Stomach (tissue), 9 donors: ENCODE data around the gene ITPR2. TPM values are rescaled to one million over a fixed set of nuclear protein-coding genes. Genes with fewer than 3 reads are reported as not detected.
A peak's percentile ranks its signal among the peaks of the same experiment; 100 is the strongest.

Source experiments
- DNase-seq, 2 donors: peaks; one replicate each; pipeline versions ENCODE4 v3.0.0 to v3.0.0-alpha.2; 2013 to 2019
- H3K27ac ChIP-seq, 5 donors: fragments of 200-600 bp in 4 of 5; sonication (generic) in 4 of 5; one replicate each; pipeline ENCODE4 v1.5.1; 2013 to 2019; ENCODE audit warnings: mild to moderate bottlenecking in 1 of 5, moderate library complexity in 1 of 5
- H3K27me3 ChIP-seq, 3 donors: fragments of 200-600 bp; sonication (generic); one replicate each; pipeline ENCODE4 v1.5.1; 2017 to 2019; ENCODE audit warnings: mixed run types in 1 of 3
- H3K36me3 ChIP-seq, 4 donors: fragments of 200-600 bp; sonication (generic); 1 replicate in 3 of 4; 2 replicates in 1 of 4; pipeline ENCODE4 v1.5.1; 2016 to 2019
- H3K4me1 ChIP-seq, 4 donors: fragments of 200-600 bp; sonication (generic); one replicate each; pipeline ENCODE4 v1.5.1; 2016 to 2019
- H3K4me3 ChIP-seq, 4 donors: fragments of 200-600 bp; sonication (generic) in 3 of 4; one replicate each; pipeline ENCODE4 v1.5.1; 2016 to 2019; ENCODE audit warnings: mild to moderate bottlenecking in 1 of 4
- H3K9me3 ChIP-seq, 4 donors: fragments of 200-600 bp; sonication (generic); one replicate each; pipeline ENCODE4 v1.5.1; 2016 to 2019
- EP300 ChIP-seq: sonication (generic); formaldehyde crosslinking; IDR thresholded peaks from one replicate; pipeline ENCODE4 v1.6.1; 2017; ENCODE audit warnings: antibody characterized with exemption
- POLR2A ChIP-seq, 4 donors: fragments of 450-650 bp; IDR thresholded peaks; one replicate each; pipeline ENCODE4 v1.6.1; 2016; ENCODE audit warnings: antibody characterized with exemption in 4 of 4, control low read depth in 2 of 4, mild to moderate bottlenecking in 1 of 4, moderate library complexity in 1 of 4
- POLR2AphosphoS5 ChIP-seq, 3 donors: sonication (generic); formaldehyde crosslinking; IDR thresholded peaks; one replicate each; pipeline ENCODE4 v1.6.1; 2016; ENCODE audit warnings: antibody characterized with exemption in 3 of 3
- WGBS, 5 donors: extraction: QIAGEN DNeasy Blood & Tissue Kit in 3 of 5; methylation state at CpG; one replicate each; pipeline versions ENCODE4 v1.1.5 to v1.1.7; 2013 to 2018; 5-methylcytosine and 5-hydroxymethylcytosine counted together
- intact Hi-C: fragments of 100-400 bp; cut with DNase I; formaldehyde crosslinking; loops from one replicate; pipeline ENCODE4 v1.15.1; 2023; ENCODE audit warnings: low total_unique reads
- polyA plus RNA-seq, 3 donors: library from polyadenylated mRNA; stranded (reverse); fragments of 200-250 nt; gene quantifications; one replicate each; pipeline ENCODE4 v1.2.3, GENCODE V29; 2013
- total RNA-seq, 5 donors: library from RNA; depleted of rRNA; stranded (reverse); fragments of >200 nt; gene quantifications; one replicate each; pipeline versions ENCODE4 v1.1.0 to v1.2.3, GENCODE V29; 2014 to 2016
- TF ChIP-seq, protein P1 (sequence below), 7 experiments: fragments of 450-650 bp in 4 of 7; fragments of 200-600 bp in 3 of 7; sonication (generic) in 3 of 7; IDR thresholded peaks; one replicate each; pipeline ENCODE4 v1.5.1; 2016 to 2019; ENCODE audit warnings: antibody characterized with exemption in 7 of 7, control low read depth in 2 of 7, mild to moderate bottlenecking in 1 of 7
- donor health status: healthy with polysubstance abuse.
- donor health status: Bipolar disorder and iron deficiency.
- donor health status: healthy.

The ITPR2 gene
- total and polyA plus RNA-seq, 8 donors, result 1.4 to 172 (median 23.4) TPM

GRCh38 chr12:26692407-26692806, 140.6 kb downstream of the ITPR2 start:
- H3K27me3 ChIP-seq, result no peaks in the 10 kb centered on the region
- TF ChIP-seq POLR2AphosphoS5 (IDR thresholded peaks at IDR 0.05) (no peak), EP300 (no peak), POLR2A (IDR thresholded peaks at IDR 0.05) (no peak)
- TF ChIP-seq, protein P1, sequence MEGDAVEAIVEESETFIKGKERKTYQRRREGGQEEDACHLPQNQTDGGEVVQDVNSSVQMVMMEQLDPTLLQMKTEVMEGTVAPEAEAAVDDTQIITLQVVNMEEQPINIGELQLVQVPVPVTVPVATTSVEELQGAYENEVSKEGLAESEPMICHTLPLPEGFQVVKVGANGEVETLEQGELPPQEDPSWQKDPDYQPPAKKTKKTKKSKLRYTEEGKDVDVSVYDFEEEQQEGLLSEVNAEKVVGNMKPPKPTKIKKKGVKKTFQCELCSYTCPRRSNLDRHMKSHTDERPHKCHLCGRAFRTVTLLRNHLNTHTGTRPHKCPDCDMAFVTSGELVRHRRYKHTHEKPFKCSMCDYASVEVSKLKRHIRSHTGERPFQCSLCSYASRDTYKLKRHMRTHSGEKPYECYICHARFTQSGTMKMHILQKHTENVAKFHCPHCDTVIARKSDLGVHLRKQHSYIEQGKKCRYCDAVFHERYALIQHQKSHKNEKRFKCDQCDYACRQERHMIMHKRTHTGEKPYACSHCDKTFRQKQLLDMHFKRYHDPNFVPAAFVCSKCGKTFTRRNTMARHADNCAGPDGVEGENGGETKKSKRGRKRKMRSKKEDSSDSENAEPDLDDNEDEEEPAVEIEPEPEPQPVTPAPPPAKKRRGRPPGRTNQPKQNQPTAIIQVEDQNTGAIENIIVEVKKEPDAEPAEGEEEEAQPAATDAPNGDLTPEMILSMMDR (IDR thresholded peaks at IDR 0.05), result no peak
- WGBS, 5 donors, result 84 to 89% (median 85%) methylated on average over 4 of the region's 4 CpGs
- no peak overlapping the region for H3K4me3 ChIP-seq
- intact Hi-C loops, result no loop called here
- H3K36me3 ChIP-seq, result peaks cover 0 to 34% (median 20%) of the 10 kb centered on the region in 4 donors
- DNase-seq, result no peak
- no peak overlapping the region for H3K27ac ChIP-seq
- no peaks in the 10 kb centered on the region for H3K4me1 ChIP-seq
- H3K9me3 ChIP-seq, result no peaks in the 10 kb centered on the region

DNA sequence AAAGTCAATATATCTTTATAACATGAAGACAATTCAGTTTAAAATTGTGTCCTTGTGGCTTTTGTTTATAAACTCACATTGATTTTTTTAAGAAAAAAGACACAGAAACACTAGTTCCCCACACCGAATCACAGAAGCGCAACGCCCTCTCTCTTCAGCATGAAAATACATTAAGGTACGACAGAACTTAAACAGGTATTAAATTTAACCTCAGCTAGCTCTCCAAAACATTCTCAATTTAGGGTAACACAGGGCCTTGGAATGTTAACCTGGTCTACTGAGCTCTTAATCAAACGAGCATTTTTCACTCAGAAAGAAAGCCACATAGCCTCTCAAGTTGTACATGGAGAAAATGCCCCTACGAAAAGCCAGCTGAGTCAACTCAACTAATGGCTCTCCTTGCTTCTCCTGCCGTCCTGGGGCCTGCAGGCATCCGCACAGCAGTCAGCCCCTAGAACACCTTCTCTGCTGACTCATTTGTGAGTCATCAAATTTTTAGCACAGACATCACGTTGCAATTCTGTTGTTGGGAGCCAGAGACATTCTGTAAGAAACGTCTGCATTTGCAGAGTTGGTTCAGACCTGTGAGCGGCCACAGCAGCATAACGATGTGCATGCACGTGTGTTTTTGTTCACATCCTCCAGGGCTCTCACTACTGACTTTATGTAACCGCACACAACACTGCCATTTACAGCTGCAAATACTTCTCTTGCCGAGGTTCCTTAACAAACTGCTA, 141.6 kb downstream of the ITPR2 start:
- no peaks in the 10 kb centered on the region for H3K4me1 ChIP-seq
- no peaks in the 10 kb centered on the region for H3K27me3 ChIP-seq
- H3K36me3 ChIP-seq, result peaks cover 0 to 33% (median 15%) of the 10 kb centered on the region in 4 donors
- WGBS, 5 donors, result 74 to 84% (median 79%) methylated on average over 15 of the region's 15 CpGs
- DNase-seq, result peak in 1 of 2 donors; percentile 53
- intact Hi-C loops, result no loop called here
- H3K27ac ChIP-seq, result no peak overlapping the region
- H3K4me3 ChIP-seq, result no peak overlapping the region
- no peak for TF ChIP-seq POLR2A (IDR thresholded peaks at IDR 0.05)
- TF ChIP-seq, protein P1 (IDR thresholded peaks at IDR 0.05), result no peak
- TF ChIP-seq POLR2AphosphoS5 (IDR thresholded peaks at IDR 0.05), result peak in 1 of 3 donors; percentile 38
- TF ChIP-seq EP300, result no peak
- H3K9me3 ChIP-seq, result no peaks in the 10 kb centered on the region

DNA sequence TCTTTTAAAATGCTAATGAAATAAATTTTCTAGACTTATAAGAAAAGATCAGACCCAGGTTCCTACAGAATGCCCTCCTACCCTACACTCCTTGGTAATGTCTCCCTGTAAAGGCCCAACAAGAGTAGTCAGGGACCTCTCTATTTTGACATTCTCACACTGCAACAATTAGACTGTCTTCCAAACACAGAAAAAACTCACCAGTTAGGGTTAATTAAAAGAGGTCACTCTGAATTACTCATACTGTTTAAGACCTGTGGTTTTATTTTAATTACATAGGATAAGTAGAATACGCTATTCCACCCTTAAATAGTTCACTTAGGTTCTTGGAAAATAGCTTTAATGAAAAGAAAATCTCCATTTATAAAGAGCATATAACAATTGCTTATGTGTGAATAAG, 142.4 kb downstream of the ITPR2 start:
- H3K27me3 ChIP-seq, result no peaks in the 10 kb centered on the region
- WGBS, 5 donors, result 74 to 96% (median 88%) methylated on average over 1 of the region's 1 CpG
- peaks cover 0 to 29% (median 14%) of the 10 kb centered on the region in 4 donors for H3K36me3 ChIP-seq
- TF ChIP-seq, protein P1 (IDR thresholded peaks at IDR 0.05), result no peak
- TF ChIP-seq POLR2AphosphoS5 (IDR thresholded peaks at IDR 0.05) (no peak), EP300 (no peak), POLR2A (IDR thresholded peaks at IDR 0.05) (no peak)
- H3K27ac ChIP-seq, result no peak overlapping the region
- DNase-seq, result no peak
- H3K4me3 ChIP-seq, result no peak overlapping the region
- no peaks in the 10 kb centered on the region for H3K9me3 ChIP-seq
- no peaks in the 10 kb centered on the region for H3K4me1 ChIP-seq
- intact Hi-C loops, result no loop called here

- H3K4me3 ChIP-seq, result no peak overlapping the region
- H3K27ac ChIP-seq, result no peak overlapping the region
- TF ChIP-seq, protein P1 (IDR thresholded peaks at IDR 0.05), result no peak
- TF ChIP-seq POLR2A (IDR thresholded peaks at IDR 0.05) (no peak), EP300 (no peak), POLR2AphosphoS5 (IDR thresholded peaks at IDR 0.05) (no peak)
- H3K9me3 ChIP-seq, result no peaks in the 10 kb centered on the region
- intact Hi-C loops, result no loop called here
- H3K36me3 ChIP-seq, result peaks cover 0 to 29% (median 22%) of the 10 kb centered on the region in 4 donors
- no peak for DNase-seq
- H3K27me3 ChIP-seq, result no peaks in the 10 kb centered on the region
- H3K4me1 ChIP-seq, result no peaks in the 10 kb centered on the region
- WGBS, 5 donors, result 84 to 94% (median 91%) methylated on average over 6 of the region's 6 CpGs
These were observed 143.6 kb downstream of the ITPR2 start for GRCh38 chr12:26689281-26689841.
